Hepatocyte (in vitro differentiated cells): ENCODE results near the gene HCN2.

Experiments
- CTCF ChIP-seq: fragments of 200-600 bp; sonication (generic); IDR thresholded peaks from 2 replicates; pipeline ENCODE4 v1.5.1; 2016; ENCODE audit warnings: antibody characterized with exemption, mild to moderate bottlenecking; ENCODE audit not compliant: poor library complexity
- EZH2 ChIP-seq: fragments of 200-600 bp; sonication (generic); IDR thresholded peaks from 2 replicates; pipeline ENCODE4 v1.6.1; 2016; ENCODE audit warnings: antibody characterized with exemption, mild to moderate bottlenecking, borderline replicate concordance

- TF ChIP-seq CTCF (no peak), EZH2 (no peak)
These were observed 34.9 kb downstream of the HCN2 start for GRCh38 chr19:624433-625109.
